GM12874 (cell line): ENCODE results near the gene EGFL7.

Source experiments
- CTCF ChIP-seq: IDR thresholded peaks from 2 replicates; pipeline ENCODE4 v1.5.1; 2011; ENCODE audit warnings: low read depth, mild to moderate bottlenecking, control low read depth, low read length, moderate library complexity; ENCODE audit not compliant: insufficient read depth

Gene EGFL7

GRCh38 chr9:136616948-136617695 lies 45.6 kb upstream of the EGFL7 start:
- TF ChIP-seq CTCF, result no peak

- TF ChIP-seq CTCF, result no peak
These were observed 44.8 kb upstream of the EGFL7 start for GRCh38 chr9:136617746-136618579.

GRCh38 chr9:136618580-136619547 lies 43.9 kb upstream of the EGFL7 start:
- no peak for TF ChIP-seq CTCF

GRCh38 chr9:136619742-136620440 lies 42.8 kb upstream of the EGFL7 start:
- TF ChIP-seq CTCF, result no peak

GRCh38 chr9:136620441-136621018 lies 42.2 kb upstream of the EGFL7 start:
- TF ChIP-seq CTCF, result no peak

GRCh38 chr9:136621019-136621733 lies 41.5 kb upstream of the EGFL7 start:
- TF ChIP-seq CTCF, result no peak
